ENCODE data around the gene ADAMTS7. TPM values are rescaled to one million over a fixed set of nuclear protein-coding genes. Genes with fewer than 3 reads are reported as not detected.

ADAMTS7 gene, protein sequence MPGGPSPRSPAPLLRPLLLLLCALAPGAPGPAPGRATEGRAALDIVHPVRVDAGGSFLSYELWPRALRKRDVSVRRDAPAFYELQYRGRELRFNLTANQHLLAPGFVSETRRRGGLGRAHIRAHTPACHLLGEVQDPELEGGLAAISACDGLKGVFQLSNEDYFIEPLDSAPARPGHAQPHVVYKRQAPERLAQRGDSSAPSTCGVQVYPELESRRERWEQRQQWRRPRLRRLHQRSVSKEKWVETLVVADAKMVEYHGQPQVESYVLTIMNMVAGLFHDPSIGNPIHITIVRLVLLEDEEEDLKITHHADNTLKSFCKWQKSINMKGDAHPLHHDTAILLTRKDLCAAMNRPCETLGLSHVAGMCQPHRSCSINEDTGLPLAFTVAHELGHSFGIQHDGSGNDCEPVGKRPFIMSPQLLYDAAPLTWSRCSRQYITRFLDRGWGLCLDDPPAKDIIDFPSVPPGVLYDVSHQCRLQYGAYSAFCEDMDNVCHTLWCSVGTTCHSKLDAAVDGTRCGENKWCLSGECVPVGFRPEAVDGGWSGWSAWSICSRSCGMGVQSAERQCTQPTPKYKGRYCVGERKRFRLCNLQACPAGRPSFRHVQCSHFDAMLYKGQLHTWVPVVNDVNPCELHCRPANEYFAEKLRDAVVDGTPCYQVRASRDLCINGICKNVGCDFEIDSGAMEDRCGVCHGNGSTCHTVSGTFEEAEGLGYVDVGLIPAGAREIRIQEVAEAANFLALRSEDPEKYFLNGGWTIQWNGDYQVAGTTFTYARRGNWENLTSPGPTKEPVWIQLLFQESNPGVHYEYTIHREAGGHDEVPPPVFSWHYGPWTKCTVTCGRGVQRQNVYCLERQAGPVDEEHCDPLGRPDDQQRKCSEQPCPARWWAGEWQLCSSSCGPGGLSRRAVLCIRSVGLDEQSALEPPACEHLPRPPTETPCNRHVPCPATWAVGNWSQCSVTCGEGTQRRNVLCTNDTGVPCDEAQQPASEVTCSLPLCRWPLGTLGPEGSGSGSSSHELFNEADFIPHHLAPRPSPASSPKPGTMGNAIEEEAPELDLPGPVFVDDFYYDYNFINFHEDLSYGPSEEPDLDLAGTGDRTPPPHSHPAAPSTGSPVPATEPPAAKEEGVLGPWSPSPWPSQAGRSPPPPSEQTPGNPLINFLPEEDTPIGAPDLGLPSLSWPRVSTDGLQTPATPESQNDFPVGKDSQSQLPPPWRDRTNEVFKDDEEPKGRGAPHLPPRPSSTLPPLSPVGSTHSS (N-terminal part only)
- total RNA-seq (2016; rRNA removed; fragmentation: Illumina TruSeq; extraction: Trizol) (0.09 TPM in 1 of 2 replicates, not detected in the other), polyA plus RNA-seq (2011; rRNA removed) (0.12 and 0.16 TPM in 2 replicates), polyA minus RNA-seq (2011; rRNA and poly(A)+ RNA removed; ENCODE audit: low replicate concordance) (0.32 and 0.68 TPM in 2 replicates), Bru-seq, nascent RNA (percentile 21 among the genes with signal in this experiment), BruChase-seq, experiment 1, labeled RNA remaining after a 6-hour chase (percentile 13 among the genes with signal in this experiment), BruChase-seq, experiment 2, labeled RNA remaining after a 2-hour chase (percentile 17 among the genes with signal in this experiment)
- not detected in 2 replicates for total RNA-seq (2016; cell fraction: cytosol; rRNA removed; fragmentation: Illumina TruSeq; extraction: Trizol; ENCODE audit: low read depth)
- 0.15 TPM in 1 of 2 replicates, not detected in the other for total RNA-seq (2016; cell fraction: insoluble cytoplasmic fraction; rRNA removed; fragmentation: Illumina TruSeq; extraction: Trizol)
- total RNA-seq (2016; cell fraction: membrane; rRNA removed; fragmentation: Illumina TruSeq; extraction: Trizol): 0.07 and 0.12 TPM in 2 replicates
- total RNA-seq (2016; cell fraction: nucleus; rRNA removed; fragmentation: Illumina TruSeq; extraction: Trizol): 0.19 and 0.28 TPM in 2 replicates
- 0.15 and 0.19 TPM in 2 replicates for polyA plus RNA-seq (2011; cell fraction: cytosol; rRNA removed)
- polyA plus RNA-seq (2011; cell fraction: nucleus; rRNA removed): 1.6 and 1.8 TPM in 2 replicates
- 0.17 TPM in 1 of 2 replicates, not detected in the other for polyA plus RNA-seq (2012)
- 0.09 TPM in 1 of 2 replicates, not detected in the other for polyA plus RNA-seq (2016; cell fraction: cytosol; fragmentation: Illumina TruSeq; extraction: Trizol; ENCODE audit: low read depth)
- polyA plus RNA-seq (2016; cell fraction: insoluble cytoplasmic fraction; fragmentation: Illumina TruSeq; extraction: Trizol; ENCODE audit: low read depth): 0.05 and 0.12 TPM in 2 replicates
- not detected in 2 replicates for polyA plus RNA-seq (2016; cell fraction: membrane; fragmentation: Illumina TruSeq; extraction: Trizol; ENCODE audit: low read depth)
- polyA plus RNA-seq (2016; cell fraction: nucleus; fragmentation: Illumina TruSeq; extraction: Trizol; ENCODE audit: insufficient read depth, low read depth): 0.16 and 0.21 TPM in 2 replicates
- 0.18 and 0.20 TPM in 2 replicates for polyA minus RNA-seq (2011; cell fraction: cytosol; rRNA and poly(A)+ RNA removed)
- polyA minus RNA-seq (2011; cell fraction: nucleus; rRNA and poly(A)+ RNA removed): 0.13 and 0.75 TPM in 2 replicates
- long read RNA-seq, experiment 1: 0 reads
- long read RNA-seq, experiment 2, partial matches to known transcripts: 0 of 3 reads
- long read RNA-seq, experiment 2, other reads (novel, unspliced or antisense): 3 of 3 reads

DNA sequence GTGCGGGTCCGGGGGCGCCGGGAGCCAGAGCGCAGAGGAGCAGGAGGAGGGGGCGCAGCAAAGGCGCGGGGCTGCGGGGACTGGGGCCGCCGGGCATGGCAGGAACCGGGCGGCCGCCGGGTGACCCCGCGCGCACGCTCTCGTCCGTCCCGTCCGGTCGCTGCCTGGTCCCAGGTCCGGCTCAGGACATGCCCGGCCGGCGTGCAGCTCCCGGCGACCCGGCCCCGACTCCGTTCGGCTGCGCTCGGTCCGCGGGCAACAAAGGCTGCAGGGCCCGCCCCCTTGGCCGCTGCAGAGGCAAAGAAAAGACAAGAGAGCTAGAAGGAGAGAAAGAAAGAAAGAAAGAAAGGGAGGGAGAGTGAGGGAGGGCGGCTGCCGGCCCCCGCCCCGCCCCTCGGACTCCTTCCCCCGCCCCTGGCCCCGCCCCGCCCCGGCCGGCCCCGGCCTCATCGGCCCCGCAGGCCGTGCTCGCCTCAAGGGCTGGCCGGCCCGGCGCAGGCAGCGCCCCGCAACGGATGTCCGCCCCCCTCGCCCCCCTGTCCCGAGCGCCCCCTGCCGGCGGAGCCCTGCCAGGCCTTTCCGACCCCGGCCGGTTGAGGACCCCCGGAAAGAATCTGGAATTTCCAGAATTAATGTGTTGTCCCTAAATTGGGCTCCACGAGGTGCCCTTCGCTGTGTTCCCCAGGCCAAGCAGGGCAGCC, at the start of gene ADAMTS7:
Gene ADAMTS7 (minus strand): TSS at position 341 of the 701 bp plus-strand sequence. CDS start 244 bp downstream, at position 97.
- ChIA-PET CTCF (ENCODE audit: low intra/inter-chr PET ratio, low total read pairs) (no interaction called here), POLR2A (no interaction called here)
- H2AFZ ChIP-seq (ENCODE audit: low read length): no peak within 1 kb of the TSS
- BruUV-seq (replicated peaks): no TSS peak
- peaks cover 12 to 51% of the 10 kb centered on the region in 2 experiments for H3K27me3 ChIP-seq (ENCODE audit: control insufficient read depth in 1 of 2, insufficient read depth in 2 of 2, low read length in 2 of 2)
- no peaks in the 10 kb centered on the region for H3K79me2 ChIP-seq (ENCODE audit: insufficient read depth, low read length)
- no peaks in the 10 kb centered on the region for H3K36me3 ChIP-seq (replicated peaks in 1 of 2; ENCODE audit: control insufficient read depth in 1 of 2, insufficient read depth in 2 of 2, low read length in 2 of 2)
- no peak within 1 kb of the TSS for H3K27ac ChIP-seq (ENCODE audit: extremely low read length, insufficient read depth, low read length)
- ATAC-seq (peak; percentile 83), DNase-seq (ENCODE audit: low spot score) (no peak), FAIRE-seq (no peak)
- intact Hi-C loops (cut with micrococcal nuclease; ENCODE audit: unreplicated experiment) (loop anchor here (5.0 kb wide), 1 partner anchor 51 kb away; no protein-coding TSS in a partner anchor), in situ Hi-C loops (cut with HindIII; ENCODE audit: extremely low pct_ligation_motif_present, low pct_unique_long_range_greater_than_20kb) (no loop called here)
- H3K9ac ChIP-seq (ENCODE audit: insufficient read depth, low read depth, low read length): no peak within 1 kb of the TSS
- 3% methylated on average over 25 of the region's 73 CpGs for WGBS (ENCODE audit: low lambda C conversion rate)
- H3K4me3 ChIP-seq (replicated peaks in 1 of 3; ENCODE audit: insufficient read depth in 1 of 3, low read depth in 2 of 3, low read length in 3 of 3): peak within 1 kb of the TSS; percentile 58 to 75 (median 63)
- H3K4me2 ChIP-seq (ENCODE audit: low read depth, low read length): peak within 1 kb of the TSS; percentile 85
- H3K9me3 ChIP-seq (ENCODE audit: low read length): no peaks in the 10 kb centered on the region
- H3K4me1 ChIP-seq (ENCODE audit: insufficient read depth, low read length): peaks cover 19% of the 10 kb centered on the region
- H4K20me1 ChIP-seq (ENCODE audit: insufficient read depth, low read length): no peaks in the 10 kb centered on the region
- TF ChIP-seq RFX5 (IDR thresholded peaks at IDR 0.05; ENCODE audit: low read depth, low read length): no peak
- TF ChIP-seq, protein P1, sequence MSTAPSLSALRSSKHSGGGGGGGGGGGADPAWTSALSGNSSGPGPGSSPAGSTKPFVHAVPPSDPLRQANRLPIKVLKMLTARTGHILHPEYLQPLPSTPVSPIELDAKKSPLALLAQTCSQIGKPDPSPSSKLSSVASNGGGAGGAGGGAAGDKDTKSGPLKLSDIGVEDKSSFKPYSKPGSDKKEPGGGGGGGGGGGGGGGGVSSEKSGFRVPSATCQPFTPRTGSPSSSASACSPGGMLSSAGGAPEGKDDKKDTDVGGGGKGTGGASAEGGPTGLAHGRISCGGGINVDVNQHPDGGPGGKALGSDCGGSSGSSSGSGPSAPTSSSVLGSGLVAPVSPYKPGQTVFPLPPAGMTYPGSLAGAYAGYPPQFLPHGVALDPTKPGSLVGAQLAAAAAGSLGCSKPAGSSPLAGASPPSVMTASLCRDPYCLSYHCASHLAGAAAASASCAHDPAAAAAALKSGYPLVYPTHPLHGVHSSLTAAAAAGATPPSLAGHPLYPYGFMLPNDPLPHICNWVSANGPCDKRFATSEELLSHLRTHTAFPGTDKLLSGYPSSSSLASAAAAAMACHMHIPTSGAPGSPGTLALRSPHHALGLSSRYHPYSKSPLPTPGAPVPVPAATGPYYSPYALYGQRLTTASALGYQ (CRISPR knock-in tag; IDR thresholded peaks at IDR 0.05): no peak
- TF ChIP-seq, protein P2, sequence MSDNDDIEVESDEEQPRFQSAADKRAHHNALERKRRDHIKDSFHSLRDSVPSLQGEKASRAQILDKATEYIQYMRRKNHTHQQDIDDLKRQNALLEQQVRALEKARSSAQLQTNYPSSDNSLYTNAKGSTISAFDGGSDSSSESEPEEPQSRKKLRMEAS (IDR thresholded peaks at IDR 0.05): peak; percentile 34; the same call in 1 of the 2 replicates
- peak; percentile 43; the same call in 1 of the 2 replicates for TF ChIP-seq GABPB1 (CRISPR knock-in tag; IDR thresholded peaks at IDR 0.05)
- TF ChIP-seq AKAP8 (CRISPR knock-in tag; IDR thresholded peaks at IDR 0.05): no peak
- peak; percentile 32; the same call in 1 of the 2 replicates for TF ChIP-seq ZBTB7B (CRISPR knock-in tag; IDR thresholded peaks at IDR 0.05)
- 0 out of 2 replicates have a peak, but pooled peaks have one; percentile 26 for TF ChIP-seq GABPA (IDR thresholded peaks at IDR 0.05; ENCODE audit: low read depth, low read length)
- no peak for TF ChIP-seq GABPA (CRISPR knock-in tag; IDR thresholded peaks at IDR 0.05; ENCODE audit: low read depth)
- TF ChIP-seq ZNF33B (CRISPR knock-in tag; IDR thresholded peaks at IDR 0.05): no peak
- no peak for TF ChIP-seq ZNF292 (CRISPR knock-in tag; IDR thresholded peaks at IDR 0.05; ENCODE audit: borderline replicate concordance, low read depth)
- TF ChIP-seq, protein P3, sequence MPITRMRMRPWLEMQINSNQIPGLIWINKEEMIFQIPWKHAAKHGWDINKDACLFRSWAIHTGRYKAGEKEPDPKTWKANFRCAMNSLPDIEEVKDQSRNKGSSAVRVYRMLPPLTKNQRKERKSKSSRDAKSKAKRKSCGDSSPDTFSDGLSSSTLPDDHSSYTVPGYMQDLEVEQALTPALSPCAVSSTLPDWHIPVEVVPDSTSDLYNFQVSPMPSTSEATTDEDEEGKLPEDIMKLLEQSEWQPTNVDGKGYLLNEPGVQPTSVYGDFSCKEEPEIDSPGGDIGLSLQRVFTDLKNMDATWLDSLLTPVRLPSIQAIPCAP (CRISPR knock-in tag; IDR thresholded peaks at IDR 0.05; ENCODE audit: low read depth): no peak
